ENCODE measurements around the gene IPO13. TPM values are rescaled to one million over a fixed set of nuclear protein-coding genes. Genes with fewer than 3 reads are reported as not detected.

IPO13 gene
- total RNA-seq, 2 experiments from 2014 or later, result 15.8 to 16.9 TPM

GRCh38 chr1:43919906-43920305, 26.8 kb upstream of the IPO13 start:
- H3K4me1 Mint-ChIP-seq, result peaks cover 3% of the 10 kb centered on the region
- H3K36me3 Mint-ChIP-seq, result no peaks in the 10 kb centered on the region
- no peaks in the 10 kb centered on the region for H3K9me3 Mint-ChIP-seq
- no peak for DNase-seq
- H3K27me3 Mint-ChIP-seq, result no peaks in the 10 kb centered on the region
- H3K4me3 Mint-ChIP-seq, result no peak overlapping the region
- H3K27ac Mint-ChIP-seq, result no peak overlapping the region

- H3K27me3 Mint-ChIP-seq, result no peaks in the 10 kb centered on the region
Observed at GRCh38 chr1:43921022-43921421, 25.7 kb upstream of the IPO13 start.

GRCh38 chr1:43924516-43924915, 22.2 kb upstream of the IPO13 start:
- H3K27ac Mint-ChIP-seq, result no peak overlapping the region
- H3K4me3 Mint-ChIP-seq, result no peak overlapping the region
- H3K4me1 Mint-ChIP-seq, result peaks cover 4% of the 10 kb centered on the region

More at GRCh38 chr1:43921022-43921421, 25.7 kb upstream of the IPO13 start:
- no peak overlapping the region for H3K4me3 Mint-ChIP-seq
- H3K36me3 Mint-ChIP-seq, result no peaks in the 10 kb centered on the region
- H3K27ac Mint-ChIP-seq, result no peak overlapping the region
- no peaks in the 10 kb centered on the region for H3K9me3 Mint-ChIP-seq
- H3K4me1 Mint-ChIP-seq, result peaks cover 3% of the 10 kb centered on the region
- no peak for DNase-seq

GRCh38 chr1:43925846-43926245, 20.9 kb upstream of the IPO13 start:
- Mint-ChIP-seq H3K4me1 (peaks cover 5% of the 10 kb centered on the region), H3K4me3 (no peak overlapping the region), H3K36me3 (no peaks in the 10 kb centered on the region), H3K27ac (no peak overlapping the region), H3K27me3 (no peaks in the 10 kb centered on the region), H3K9me3 (no peaks in the 10 kb centered on the region)
- DNase-seq, result no peak

More at GRCh38 chr1:43924516-43924915, 22.2 kb upstream of the IPO13 start:
- Mint-ChIP-seq H3K27me3 (no peaks in the 10 kb centered on the region), H3K9me3 (no peaks in the 10 kb centered on the region), H3K36me3 (no peaks in the 10 kb centered on the region)
- no peak for DNase-seq

- Mint-ChIP-seq H3K27ac (no peak overlapping the region), H3K36me3 (no peaks in the 10 kb centered on the region), H3K4me1 (peaks cover 17% of the 10 kb centered on the region)
Observed at GRCh38 chr1:43930168-43930948, 16.4 kb upstream of the IPO13 start.

GRCh38 chr1:43930949-43931275, 15.8 kb upstream of the IPO13 start:
- H3K36me3 Mint-ChIP-seq, result no peaks in the 10 kb centered on the region
- H3K27ac Mint-ChIP-seq, result no peak overlapping the region
- H3K4me1 Mint-ChIP-seq, result peaks cover 20% of the 10 kb centered on the region
- no peak overlapping the region for H3K4me3 Mint-ChIP-seq
- DNase-seq, result no peak
- H3K27me3 Mint-ChIP-seq, result peaks cover 33% of the 10 kb centered on the region
- no peaks in the 10 kb centered on the region for H3K9me3 Mint-ChIP-seq

More at GRCh38 chr1:43930168-43930948, 16.4 kb upstream of the IPO13 start:
- no peak for DNase-seq
- Mint-ChIP-seq H3K9me3 (no peaks in the 10 kb centered on the region), H3K27me3 (peaks cover 28% of the 10 kb centered on the region), H3K4me3 (no peak overlapping the region)

DNA sequence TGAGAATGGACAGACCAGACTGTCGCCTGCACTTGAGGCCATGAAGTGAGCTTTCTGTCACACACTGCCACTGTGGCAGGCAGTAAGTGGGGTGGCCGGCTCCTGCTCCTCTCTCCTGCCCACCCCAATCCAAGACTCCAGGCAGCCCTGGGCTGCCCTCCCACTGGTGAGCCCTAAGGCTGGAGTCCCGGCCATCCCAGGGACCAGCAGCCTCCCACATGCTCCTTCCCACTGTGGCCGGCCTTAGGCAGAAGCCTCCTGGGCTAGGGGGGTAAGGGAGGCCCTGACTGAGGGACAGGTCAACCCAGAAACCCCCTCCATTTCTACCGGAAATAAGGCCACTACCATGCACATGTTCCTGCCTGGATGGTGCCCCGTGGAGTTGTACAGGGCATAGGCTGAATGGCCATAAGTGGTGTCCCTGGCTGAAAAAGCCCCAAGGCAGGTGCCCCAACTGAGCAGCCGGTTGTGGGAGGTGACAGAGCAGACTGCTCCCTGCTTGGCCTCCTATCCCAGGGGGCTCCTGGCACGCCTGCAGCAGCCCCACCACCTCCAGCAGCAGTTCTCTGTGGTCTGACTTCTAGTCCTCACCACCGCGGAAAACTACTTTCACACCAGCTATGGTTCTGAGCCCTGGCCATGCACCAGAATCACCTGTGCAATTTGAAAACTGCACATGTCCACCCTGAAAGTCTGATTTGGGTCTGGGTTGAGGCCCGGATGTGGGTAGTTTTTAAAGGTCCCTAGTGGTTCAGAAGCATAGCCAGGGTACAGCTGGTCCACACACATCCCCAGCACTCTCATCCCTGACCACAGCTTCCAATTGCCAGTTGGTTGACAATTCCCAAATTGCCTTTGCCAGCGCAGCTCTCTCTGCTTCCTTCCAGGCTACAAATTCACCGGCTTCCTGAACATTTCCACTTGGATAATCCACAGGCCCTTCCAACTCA, 14.8 kb upstream of the IPO13 start:
- no peak for DNase-seq
- H3K36me3 Mint-ChIP-seq, result no peaks in the 10 kb centered on the region
- H3K27me3 Mint-ChIP-seq, result peaks cover 35% of the 10 kb centered on the region
- no peak overlapping the region for H3K4me3 Mint-ChIP-seq
- no peaks in the 10 kb centered on the region for H3K9me3 Mint-ChIP-seq
- H3K4me1 Mint-ChIP-seq, result peaks cover 20% of the 10 kb centered on the region
- no peak overlapping the region for H3K27ac Mint-ChIP-seq

GRCh38 chr1:43932786-43933385, 13.9 kb upstream of the IPO13 start:
- Mint-ChIP-seq H3K27me3 (peaks cover 35% of the 10 kb centered on the region), H3K4me3 (no peak overlapping the region), H3K4me1 (peaks cover 20% of the 10 kb centered on the region), H3K36me3 (no peaks in the 10 kb centered on the region), H3K9me3 (no peaks in the 10 kb centered on the region), H3K27ac (no peak overlapping the region)
- no peak for DNase-seq

- H3K4me3 Mint-ChIP-seq, result no peak within 1 kb of the TSS
- H3K27ac Mint-ChIP-seq, result no peak within 1 kb of the TSS
- H3K4me1 Mint-ChIP-seq, result peaks cover 20% of the 10 kb centered on the region
- no peaks in the 10 kb centered on the region for H3K9me3 Mint-ChIP-seq
- peaks cover 35% of the 10 kb centered on the region for H3K27me3 Mint-ChIP-seq
- H3K36me3 Mint-ChIP-seq, result no peaks in the 10 kb centered on the region
- no peak for DNase-seq
Observed at GRCh38 chr1:43933386-43934100, 13.2 kb upstream of the IPO13 start, which contains the start of gene ARTN. TSS of gene ARTN (plus strand) at chr1:43933801. CDS start at chr1:43935657, 1,856 bp downstream.

DNA sequence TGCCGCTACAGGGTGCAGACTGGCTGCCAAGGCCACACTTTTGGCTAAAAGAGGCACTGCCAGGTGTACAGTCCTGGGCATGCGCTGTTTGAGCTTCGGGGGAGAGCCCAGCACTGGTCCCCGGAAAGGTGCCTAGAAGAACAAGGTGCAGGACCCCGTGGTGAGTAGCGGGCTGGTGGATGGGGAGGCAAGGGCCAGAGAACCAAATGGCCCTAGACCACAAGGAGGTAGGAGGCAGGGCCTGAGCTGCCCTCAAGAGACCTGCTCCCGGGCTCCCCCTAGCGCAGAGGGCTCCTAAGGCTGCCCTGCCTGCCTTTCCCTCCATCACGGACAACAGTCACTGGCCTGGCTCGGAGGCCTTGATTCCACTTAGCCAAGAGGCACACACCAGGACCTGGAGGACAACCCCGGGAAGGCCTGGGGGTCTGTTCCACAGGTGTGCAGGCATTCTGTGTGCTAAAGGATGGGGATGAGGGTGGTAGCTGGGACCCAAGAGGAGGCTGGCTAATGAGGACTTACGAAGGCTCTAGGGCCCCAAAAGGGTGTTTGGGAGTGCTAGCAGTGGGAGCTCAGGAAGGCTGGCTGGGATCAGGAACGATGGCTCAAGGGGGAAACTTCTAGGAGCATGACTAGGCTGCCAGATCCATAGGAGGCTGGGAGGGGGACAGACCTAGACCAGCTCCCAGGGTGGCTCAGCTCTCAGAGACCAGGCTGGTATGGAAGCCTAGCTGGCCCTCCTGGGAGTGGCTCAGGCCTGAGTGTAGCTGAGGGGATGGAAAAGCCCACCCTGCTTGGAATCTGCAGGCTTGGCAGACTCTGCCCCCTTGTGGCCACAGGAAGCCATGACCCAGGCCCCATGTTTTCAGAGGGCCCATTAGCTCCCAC, 12.4 kb upstream of the IPO13 start:
- DNase-seq, result peak; percentile 60
- Mint-ChIP-seq H3K4me1 (peaks cover 20% of the 10 kb centered on the region), H3K36me3 (no peaks in the 10 kb centered on the region), H3K9me3 (no peaks in the 10 kb centered on the region), H3K27me3 (peaks cover 35% of the 10 kb centered on the region), H3K27ac (no peak overlapping the region), H3K4me3 (no peak overlapping the region)

DNA sequence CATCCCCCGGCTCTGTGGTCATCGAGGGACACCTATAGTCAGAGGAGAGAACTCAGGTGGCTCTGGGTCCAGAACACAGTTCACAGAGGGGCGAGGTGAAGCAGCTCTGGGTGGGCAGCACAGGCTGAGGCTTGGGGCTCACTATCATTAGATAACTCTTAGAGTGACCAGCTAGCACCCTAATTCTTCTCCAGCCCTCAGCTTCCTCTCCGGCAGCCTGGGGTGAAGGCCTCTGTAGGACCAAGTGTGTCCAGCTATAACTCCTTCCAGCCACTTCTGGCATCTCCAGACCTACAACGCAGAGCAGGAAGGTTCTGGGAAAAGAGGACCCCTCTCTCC, 11.8 kb upstream of the IPO13 start:
- peaks cover 2% of the 10 kb centered on the region for H3K36me3 Mint-ChIP-seq
- no peak overlapping the region for H3K4me3 Mint-ChIP-seq
- DNase-seq, result no peak
- H3K9me3 Mint-ChIP-seq, result no peaks in the 10 kb centered on the region
- peaks cover 15% of the 10 kb centered on the region for H3K4me1 Mint-ChIP-seq
- peaks cover 35% of the 10 kb centered on the region for H3K27me3 Mint-ChIP-seq
- H3K27ac Mint-ChIP-seq, result no peak overlapping the region

DNA sequence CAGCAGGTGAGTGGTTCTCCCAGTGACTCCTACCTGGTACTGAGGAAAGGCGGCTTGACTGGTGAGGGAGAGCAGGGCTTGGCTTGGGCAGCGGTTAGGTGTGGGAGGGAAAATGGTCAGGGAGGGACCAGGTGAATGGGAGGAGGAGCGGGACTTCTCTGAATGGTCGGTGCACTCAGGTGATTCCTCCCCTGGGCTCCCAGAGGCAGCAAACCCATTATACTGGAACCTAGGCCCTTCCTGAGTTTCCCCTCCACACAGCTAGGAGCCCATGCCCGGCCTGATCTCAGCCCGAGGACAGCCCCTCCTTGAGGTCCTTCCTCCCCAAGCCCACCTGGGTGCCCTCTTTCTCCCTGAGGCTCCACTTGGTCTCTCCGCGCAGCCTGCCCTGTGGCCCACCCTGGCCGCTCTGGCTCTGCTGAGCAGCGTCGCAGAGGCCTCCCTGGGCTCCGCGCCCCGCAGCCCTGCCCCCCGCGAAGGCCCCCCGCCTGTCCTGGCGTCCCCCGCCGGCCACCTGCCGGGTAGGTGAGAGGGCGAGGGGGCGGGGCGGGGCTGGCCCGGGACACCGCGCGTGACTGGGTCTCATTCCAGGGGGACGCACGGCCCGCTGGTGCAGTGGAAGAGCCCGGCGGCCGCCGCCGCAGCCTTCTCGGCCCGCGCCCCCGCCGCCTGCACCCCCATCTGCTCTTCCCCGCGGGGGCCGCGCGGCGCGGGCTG, 10.9 kb upstream of the IPO13 start:
- H3K4me3 Mint-ChIP-seq, result peak overlapping the region; percentile 2
- no peak overlapping the region for H3K27ac Mint-ChIP-seq
- H3K36me3 Mint-ChIP-seq, result peaks cover 6% of the 10 kb centered on the region
- H3K4me1 Mint-ChIP-seq, result peaks cover 15% of the 10 kb centered on the region
- H3K9me3 Mint-ChIP-seq, result no peaks in the 10 kb centered on the region
- DNase-seq, result no peak
- H3K27me3 Mint-ChIP-seq, result peaks cover 35% of the 10 kb centered on the region

GRCh38 chr1:43936431-43937151, 10.2 kb upstream of the IPO13 start:
- peak overlapping the region; percentile 70 for H3K4me3 Mint-ChIP-seq
- H3K27me3 Mint-ChIP-seq, result peaks cover 35% of the 10 kb centered on the region
- no peaks in the 10 kb centered on the region for H3K9me3 Mint-ChIP-seq
- H3K36me3 Mint-ChIP-seq, result peaks cover 6% of the 10 kb centered on the region
- H3K4me1 Mint-ChIP-seq, result peaks cover 15% of the 10 kb centered on the region
- peak; percentile 49 for DNase-seq
- H3K27ac Mint-ChIP-seq, result no peak overlapping the region
